HG02610 (cell line): ENCODE results near the gene SCGN.

ENCODE experiments used
- ATAC-seq: cut with Tn5 transposase; IDR thresholded peaks from one replicate; pipeline ENCODE4 v1.9.1; 2021; ENCODE audit warnings: mild to moderate bottlenecking, moderate library complexity; ENCODE audit not compliant: unreplicated experiment

SCGN gene

DNA sequence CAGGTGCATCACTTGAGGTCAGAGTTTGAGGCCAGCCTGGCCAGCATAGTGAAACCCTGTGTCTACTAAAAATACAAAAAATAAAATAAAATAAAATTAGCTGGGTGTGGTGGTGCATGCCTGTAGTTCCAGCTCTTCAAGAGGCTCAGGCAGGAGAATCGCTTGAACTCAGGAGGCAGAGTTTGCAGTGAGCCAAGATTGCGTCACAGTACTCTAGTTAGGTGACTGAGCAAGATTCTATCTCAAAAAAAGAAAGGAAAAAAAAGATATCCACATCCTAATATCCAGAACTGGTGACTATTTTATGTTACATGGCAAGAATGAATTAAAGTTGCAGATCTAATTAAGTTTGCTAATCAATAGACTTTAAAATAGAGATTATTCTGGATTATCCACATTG, 32.5 kb downstream of the SCGN start:
- no peak for ATAC-seq

DNA sequence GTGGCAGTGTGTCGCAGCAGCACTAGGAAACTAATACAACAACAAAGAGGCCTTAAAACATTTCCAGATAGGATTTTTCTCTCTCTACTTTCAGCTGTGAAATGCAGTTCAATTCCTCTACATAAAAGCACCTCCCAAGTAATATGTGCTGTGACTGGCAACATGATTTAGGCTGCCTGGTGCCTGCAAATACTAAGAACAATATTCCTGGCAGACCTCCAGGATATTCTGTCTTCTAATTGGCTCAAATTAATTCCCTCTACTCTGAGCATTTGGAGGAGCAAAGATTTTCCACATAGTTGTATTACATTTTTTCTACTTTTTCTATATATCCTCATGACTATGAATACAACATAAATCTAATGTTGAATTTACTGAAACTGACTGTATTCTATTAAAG, 33.2 kb downstream of the SCGN start:
- no peak for ATAC-seq

DNA sequence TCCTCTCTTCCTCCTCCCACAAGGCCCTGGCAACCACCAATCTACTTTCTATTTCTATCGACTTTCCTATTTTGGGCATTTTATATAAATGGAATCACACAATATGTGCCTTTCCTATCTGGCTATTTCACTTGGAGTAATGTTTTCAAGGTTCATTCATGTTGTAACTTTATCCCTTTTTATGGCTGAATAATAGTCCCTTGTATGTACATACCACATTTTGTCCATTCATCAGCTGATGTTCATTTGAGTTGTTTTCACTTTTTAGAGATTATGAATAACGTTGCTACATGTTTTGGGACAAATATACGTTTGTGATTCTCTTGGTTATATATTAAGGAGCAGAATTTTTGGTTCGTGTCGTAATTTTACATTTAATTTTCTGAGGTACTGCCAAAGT, 33.9 kb downstream of the SCGN start:
- no peak for ATAC-seq

DNA sequence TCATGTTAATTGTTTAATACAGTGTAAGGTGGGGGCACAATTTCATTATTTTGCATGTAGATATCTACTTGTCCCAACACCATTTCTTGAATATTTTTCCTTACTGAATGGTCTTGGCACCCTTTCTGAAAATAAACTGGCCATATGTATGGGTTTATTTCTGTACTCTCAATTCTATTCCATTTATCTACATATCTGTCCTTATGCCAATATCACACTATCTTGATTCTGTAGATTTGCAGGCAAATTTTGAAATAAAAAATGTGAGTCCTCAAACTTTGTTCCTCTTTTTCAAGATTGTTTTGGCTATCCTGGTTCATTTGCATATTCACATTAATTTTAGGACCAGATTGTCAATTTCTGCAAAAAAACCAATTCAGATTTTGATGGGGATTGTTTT, 34.8 kb downstream of the SCGN start:
- ATAC-seq: no peak

DNA sequence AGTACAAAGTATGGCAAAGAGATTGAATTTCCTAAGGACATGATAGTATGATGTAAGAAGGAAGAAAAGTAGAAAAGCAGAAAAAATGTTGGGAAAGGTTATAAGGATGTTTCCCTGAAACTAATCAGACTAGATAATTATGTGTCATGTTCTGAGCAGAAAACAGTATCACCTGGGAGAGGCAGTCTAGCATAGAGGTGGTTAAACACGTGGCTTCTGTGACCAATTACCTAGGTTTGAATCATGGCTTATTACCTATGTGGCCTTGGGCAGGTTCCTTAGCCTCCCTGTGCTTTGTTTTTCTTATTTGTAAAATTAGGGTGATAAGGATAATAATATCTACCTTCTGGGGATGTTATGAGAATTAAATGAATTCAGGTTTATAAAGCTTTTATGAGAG, 38.0 kb downstream of the SCGN start:
- ATAC-seq: no peak

DNA sequence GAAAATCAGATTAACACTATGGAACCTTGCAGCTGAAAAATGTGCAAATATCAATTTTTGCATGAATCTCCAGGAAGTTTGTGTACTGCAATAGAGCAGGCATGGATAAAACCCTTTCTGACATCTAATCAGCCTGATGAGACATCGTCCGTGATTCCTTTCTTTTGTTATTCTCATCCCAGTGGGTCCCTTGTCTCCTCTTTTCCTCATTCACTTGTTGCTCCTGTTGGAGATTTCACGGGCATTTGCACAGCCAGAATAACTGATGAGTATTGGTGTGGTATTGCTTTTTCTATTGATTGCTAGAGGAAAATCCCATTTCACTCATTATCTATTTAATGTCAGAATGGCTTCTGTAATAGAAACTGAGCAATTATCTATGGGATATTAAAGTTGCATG, 39.9 kb downstream of the SCGN start:
- no peak for ATAC-seq

DNA sequence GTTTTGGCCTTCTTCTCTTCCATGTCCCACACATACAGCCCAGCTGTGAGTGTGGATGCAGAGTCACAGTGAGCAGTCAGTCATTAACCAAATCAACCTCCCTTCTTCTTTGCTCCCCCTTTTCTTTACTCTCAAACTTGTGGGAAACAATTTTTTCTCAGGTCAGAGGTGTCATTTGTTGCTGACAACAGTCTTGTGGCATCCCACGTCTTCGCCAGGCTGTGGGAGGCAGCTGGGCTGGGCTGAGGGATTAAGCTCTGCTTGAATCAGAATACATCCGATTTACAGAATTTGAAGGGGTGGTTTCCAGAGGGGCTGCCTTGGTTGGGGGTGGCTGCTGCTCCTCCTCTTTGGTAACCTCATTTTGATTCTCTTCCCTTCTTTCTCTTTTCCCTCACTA, 40.5 kb downstream of the SCGN start:
- ATAC-seq: no peak

DNA sequence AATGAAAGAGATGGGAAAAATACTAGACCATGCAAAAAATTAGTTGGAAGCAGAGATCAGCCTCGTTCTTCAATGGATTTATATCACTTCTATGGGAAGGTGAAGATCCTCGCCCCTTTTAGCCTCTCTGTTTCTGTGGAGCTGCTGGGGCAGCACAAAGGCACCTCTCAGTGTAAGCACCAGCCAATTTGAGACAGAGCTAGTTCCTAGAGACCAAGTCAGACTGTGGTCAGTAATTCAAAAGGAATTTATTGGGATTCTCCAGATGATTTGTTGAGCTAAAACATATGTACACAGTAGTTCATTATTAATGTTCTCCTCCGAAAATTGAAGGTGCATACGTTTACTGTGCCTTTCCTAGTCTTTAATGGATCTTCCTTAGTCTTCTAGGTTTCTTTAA, 42.4 kb downstream of the SCGN start:
- ATAC-seq: no peak

DNA sequence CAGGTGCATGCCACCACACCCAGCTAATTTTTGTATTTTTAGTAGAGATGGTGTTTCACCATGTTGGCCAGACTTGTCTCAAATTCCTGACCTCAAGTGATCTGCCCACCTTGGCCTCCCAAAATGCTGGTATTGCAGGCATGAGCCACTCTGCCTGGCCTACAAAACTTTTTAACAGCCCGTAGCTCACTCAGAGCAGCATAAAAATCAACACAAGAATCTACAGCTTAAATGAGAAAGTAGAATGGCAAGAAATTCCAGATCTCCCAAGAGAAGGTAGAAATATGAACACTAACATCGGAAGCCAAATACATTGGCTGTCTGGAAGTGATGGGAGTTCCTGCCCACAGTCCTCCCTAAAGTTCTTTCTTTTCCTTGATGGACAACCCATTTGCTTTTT, 43.7 kb downstream of the SCGN start:
- ATAC-seq: no peak

DNA sequence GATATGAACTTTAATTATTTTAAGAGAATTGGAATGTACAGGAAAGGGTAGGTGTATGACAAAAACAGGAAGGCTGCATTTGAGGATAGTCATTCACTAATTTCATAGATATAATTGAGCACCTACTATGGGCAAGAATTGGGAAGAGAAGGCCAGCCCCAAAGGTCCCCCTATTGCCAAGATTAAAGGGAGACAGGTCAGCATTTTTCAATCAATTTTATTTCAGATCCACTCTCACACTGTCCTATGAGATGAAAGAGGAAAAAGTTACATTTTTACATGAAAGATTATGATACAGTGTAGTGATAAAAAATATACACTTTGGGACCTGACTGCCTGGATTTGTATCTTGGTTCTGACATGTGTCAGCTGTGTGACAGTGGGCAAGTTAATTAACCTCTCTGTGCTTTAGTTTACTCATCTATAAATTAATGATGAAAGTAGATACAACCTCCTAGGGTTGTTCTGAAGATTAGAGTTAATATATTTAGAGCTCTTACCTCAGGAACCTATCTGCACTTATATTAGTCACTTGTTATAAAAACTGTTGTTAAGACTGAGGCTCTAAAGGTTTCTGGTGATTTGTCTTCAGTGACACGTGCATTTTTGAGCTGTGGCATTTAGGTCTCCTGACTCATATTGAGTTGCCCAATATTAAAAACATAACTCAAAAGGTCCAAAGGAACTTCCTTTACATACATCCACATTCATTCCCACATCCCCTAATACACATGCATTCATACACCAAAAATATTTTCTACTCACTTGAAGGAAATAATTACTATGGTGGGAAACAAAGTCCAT, 45.7 kb downstream of the SCGN start:
- no peak for ATAC-seq

DNA sequence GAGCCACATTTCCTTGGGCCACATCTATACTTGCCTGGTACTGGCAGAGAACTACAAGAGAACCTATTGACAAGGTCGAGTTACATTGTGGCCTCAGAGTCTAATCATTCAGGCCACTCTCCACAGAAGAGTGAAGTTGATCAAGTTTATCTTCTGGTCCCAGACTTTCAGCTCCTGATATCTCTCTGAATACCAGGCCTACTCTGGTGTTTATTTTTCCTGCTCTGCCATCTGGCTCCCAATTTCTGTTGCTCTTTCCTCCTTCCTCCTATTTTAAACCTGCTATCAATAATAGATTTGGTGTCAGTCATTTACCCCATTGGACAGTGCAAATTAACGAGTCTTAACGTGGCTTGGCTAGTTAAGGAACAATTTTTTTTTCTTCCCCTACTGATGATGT, 46.6 kb downstream of the SCGN start:
- ATAC-seq: no peak

DNA sequence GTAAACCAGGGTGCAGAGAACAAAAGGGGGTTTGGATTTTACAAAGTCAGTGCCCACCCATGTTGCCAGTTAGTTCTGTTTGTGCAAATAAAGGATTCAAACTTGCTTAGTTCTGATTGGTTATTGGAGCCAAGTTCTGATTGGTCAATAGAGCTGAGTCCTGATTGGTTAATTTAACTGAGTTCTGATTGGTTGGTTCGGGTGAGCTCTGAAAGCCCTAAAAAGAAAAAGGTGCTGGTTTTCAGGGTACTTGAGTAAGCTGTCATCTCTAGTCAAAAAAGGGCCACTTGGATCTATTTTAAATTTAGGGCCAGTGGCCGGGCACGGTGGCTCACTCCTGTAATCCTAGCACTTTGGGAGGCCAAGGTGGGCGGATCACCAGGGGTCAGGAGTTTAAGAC, 47.6 kb downstream of the SCGN start:
- ATAC-seq: no peak

DNA sequence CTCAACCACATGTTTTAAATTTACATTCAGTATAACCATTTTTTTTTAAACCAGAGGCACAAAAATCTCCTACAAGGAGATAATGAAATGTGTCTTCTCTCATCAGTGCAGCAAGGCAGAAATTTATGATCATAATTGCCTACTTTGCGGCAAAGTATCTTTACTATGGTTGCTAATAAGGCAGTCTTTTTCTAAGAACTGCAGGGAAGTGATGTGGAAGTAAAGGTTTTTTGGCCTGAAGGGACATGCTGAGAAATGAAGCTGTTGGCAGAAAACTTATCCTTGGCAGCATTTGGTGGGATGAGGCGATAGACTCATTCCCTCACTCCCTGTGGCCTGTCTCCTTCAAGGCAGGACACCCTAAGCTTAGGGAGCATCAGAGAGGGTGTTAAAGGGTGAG, 48.7 kb downstream of the SCGN start:
- no peak for ATAC-seq

DNA sequence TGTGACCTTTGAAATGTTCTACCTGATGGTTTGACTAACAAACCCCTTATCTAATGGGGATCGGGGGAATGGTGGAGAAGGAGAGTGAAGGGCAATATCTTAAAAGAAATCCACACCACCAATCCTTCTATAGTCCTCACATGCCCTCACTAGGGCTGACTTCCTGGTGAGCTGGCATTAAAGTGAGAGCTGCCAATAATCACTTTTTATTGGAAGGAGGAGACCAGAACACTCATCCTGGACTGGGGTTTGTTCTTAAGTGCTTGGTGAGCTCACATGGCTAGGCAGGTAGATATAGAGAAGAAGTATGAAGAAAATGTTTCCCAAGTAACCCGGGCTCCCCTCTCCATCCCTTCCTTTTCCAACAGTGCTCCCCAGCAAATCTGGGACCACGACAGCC, 49.8 kb downstream of the SCGN start:
- no peak for ATAC-seq

DNA sequence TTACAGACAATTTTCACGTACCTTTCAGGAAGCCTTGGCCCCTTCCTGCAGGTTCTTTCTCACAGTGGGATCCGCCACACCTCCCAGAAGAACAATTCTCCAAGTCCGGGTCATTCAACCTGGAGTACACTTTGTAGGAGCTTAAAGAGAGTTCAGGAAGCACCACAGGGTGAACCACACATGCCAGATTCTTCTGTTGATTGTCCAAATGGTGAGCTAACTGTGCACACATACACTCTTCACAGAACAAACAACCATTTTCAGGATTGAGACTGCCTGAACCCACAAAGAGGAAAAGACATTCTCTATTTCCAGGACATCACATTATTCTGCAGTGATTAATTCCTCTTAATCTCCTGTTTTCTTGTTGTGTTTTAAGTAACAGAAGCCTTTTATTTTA, 51.0 kb downstream of the SCGN start:
- ATAC-seq: no peak

DNA sequence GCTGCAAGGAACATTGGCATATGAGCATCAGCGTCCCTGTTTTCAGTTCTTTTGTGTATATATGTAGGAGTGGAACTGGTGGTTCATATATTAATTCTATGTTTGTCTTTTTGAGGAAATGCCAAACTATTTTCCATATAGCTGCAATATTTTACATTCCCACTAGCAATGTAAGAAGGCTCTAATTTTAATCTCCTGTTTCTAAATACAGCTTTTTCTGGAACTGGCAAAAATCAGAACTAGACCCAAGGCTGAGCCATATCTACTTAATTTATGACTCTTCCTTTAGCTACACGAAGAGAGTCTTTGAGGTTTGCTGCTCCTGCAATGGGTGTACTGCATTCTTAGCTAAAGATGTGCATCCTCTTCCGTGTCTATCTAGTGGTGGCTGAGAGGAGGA, 52.0 kb downstream of the SCGN start:
- no peak for ATAC-seq

DNA sequence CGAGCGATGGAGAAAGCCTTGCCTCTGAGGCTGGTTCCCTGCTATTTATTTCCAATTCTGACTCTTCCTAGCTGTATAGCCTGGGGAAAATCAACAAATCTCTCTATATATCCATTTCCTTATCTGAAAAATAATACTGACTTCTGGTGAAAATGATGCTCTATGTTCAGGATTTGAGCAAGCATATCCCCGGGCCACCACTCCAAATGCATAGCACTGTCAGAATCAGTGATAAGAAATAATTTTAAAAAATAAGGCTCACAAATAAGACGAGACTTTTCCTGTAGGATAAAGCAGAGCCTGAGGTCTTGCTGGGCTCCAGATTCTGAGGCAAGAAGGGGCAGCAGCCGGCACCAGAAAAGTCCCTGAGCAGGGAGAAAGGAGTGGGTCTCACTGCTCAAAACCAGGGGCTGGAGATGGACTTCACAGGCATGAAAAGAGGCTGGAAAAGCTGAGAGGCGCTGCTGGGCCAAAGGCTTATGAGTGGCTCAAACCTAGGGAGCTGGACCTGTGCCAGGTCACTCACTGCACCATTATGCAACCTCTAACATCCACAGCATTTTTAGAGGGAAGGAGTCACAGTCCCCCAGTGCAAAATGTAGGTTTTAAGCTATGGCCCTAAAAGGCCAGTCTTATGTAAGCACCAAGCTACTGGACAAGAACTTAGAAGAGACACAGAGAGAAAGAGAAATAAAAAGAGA, 54.4 kb downstream of the SCGN start:
- no peak for ATAC-seq

DNA sequence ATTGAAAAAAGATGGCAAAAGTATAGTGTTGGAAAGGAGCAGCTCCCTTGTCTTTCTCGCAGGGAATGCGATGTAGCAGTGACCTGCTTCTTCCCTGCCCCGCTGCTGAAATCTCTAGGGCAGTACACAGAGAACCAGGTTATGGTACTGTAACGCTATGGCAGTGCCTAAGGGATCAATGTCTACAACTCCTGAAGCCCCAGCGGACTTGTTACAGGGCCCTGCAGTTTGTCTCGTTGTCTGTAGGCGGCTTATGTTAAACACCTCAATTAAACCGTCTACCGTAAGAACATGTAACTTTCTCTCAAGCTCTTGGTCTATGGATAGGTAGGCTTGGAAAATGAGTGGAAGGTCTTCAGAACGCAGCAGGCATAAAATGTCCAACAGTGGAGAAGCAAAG, 57.7 kb downstream of the SCGN start:
- ATAC-seq: no peak

DNA sequence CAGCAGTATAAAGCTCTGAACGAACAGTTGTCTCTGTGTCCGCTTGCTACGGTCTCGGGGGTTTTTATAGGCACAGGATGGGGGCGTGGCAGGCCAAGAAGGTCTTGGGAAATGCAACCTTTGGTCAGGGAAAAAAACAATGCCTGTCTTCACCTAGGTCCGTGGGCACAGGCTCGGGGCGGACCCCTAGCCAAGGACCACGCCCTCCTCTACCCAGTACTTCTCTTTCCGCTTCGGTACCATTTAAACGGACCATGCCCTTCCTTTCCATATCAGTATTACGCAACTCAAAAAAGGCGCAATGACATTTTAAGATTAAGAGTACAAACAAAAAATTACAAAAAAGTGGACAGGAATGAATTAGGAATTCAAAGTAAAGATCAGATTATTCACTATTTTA, 58.3 kb downstream of the SCGN start:
- no peak for ATAC-seq

DNA sequence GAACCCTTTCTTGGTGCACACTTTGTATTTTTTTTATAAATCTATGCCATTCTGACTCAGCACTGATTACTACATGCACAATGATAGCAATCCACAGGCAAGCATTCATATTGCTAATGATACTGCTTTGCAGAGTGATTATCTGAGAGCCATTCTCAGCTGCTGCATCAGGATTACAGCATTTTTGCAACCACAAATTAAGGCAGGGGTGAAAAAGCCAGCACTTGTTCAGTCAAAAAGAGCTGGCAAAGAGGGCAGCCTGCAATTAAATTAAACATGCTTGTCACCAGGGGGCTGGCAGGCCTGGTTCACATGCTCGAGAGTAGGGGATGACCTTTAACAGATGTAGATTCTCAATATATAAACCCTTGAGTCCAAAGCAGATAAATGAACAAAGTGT, 61.8 kb downstream of the SCGN start:
- ATAC-seq: no peak

DNA sequence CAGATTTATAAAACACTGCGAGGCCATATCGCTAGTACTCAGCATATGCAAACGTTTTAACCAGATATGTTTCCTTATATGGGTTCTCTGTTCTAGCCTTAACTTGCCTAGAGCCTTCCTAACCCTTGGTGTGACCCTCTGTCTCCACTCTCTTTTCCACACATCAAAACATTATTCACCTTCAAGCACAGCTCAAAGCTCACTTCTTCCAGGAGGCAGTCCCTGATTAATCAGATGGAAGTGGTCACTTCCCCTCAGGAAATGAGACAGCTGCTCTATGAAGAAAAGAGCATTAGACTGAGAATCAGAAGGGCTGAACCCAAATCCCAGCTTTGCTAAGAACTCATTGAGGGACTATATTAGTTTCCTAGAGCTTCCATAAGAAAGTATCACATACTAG, 62.8 kb downstream of the SCGN start:
- ATAC-seq: no peak

DNA sequence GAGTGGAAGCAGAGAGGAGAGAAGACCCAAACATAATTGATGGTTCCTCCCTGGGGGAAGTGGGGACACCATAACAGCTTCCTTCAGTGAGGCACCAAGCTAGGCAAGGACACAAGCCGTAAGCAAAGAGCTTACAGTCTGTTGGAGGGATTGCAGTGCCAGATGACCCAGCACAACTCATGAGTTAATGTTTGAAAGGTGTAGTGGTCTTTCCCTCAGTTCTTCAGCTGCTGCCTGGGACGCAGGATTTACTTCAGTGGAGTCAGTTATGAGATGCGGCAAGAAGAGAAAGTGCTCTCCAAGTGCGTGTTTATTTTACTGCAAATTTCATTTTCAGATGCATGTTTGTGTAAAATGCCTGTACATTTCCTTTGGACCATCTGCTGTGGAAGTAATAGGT, 63.8 kb downstream of the SCGN start:
- no peak for ATAC-seq
